ENCODE measurements around the gene PIK3C2A.

PIK3C2A gene

GRCh38 chr11:17217401-17217800, 9.6 kb upstream of the PIK3C2A start:
- TF ChIP-seq EZH2 (IDR thresholded peaks at IDR 0.05; ENCODE audit: borderline replicate concordance, low read length) (no peak), CTCF (IDR thresholded peaks at IDR 0.05; ENCODE audit: low read length) (no peak)
- H3K9me2 ChIP-seq (ENCODE audit: low read depth, low read length): no peaks in the 10 kb centered on the region
- H3K4me2 ChIP-seq (ENCODE audit: low read length): no peak overlapping the region
- H3K4me1 ChIP-seq (ENCODE audit: insufficient read depth, low read length, severe bottlenecking): no peaks in the 10 kb centered on the region
- no peaks in the 10 kb centered on the region for H3F3A ChIP-seq (ENCODE audit: insufficient read depth, low read length)
- H3K4me3 ChIP-seq (ENCODE audit: low read depth, low read length, poor library complexity, severe bottlenecking): no peak overlapping the region
- no peak overlapping the region for H3K9ac ChIP-seq (ENCODE audit: low read length)
- H3K27me3 ChIP-seq (ENCODE audit: insufficient read depth, low read length): no peaks in the 10 kb centered on the region
- H3K27ac ChIP-seq (ENCODE audit: low read depth, low read length, poor library complexity, severe bottlenecking): no peak overlapping the region
- peaks cover 13% of the 10 kb centered on the region for H3K36me3 ChIP-seq (ENCODE audit: insufficient read depth, low read length)
- H4K20me1 ChIP-seq (ENCODE audit: insufficient read depth, low read length): no peaks in the 10 kb centered on the region
- peaks cover 7% of the 10 kb centered on the region for H3K9me3 ChIP-seq (ENCODE audit: low read length)
- no peaks in the 10 kb centered on the region for H3K79me2 ChIP-seq (ENCODE audit: insufficient read depth, low read length)
- no peak overlapping the region for H2AFZ ChIP-seq (ENCODE audit: low read length)

GRCh38 chr11:17214338-17214737, 6.6 kb upstream of the PIK3C2A start:
- H3K9me2 ChIP-seq (ENCODE audit: low read depth, low read length): no peaks in the 10 kb centered on the region
- TF ChIP-seq CTCF (IDR thresholded peaks at IDR 0.05; ENCODE audit: low read length) (no peak), EZH2 (IDR thresholded peaks at IDR 0.05; ENCODE audit: borderline replicate concordance, low read length) (no peak)
- H3K79me2 ChIP-seq (ENCODE audit: insufficient read depth, low read length): no peaks in the 10 kb centered on the region
- H3K36me3 ChIP-seq (ENCODE audit: insufficient read depth, low read length): peaks cover 13% of the 10 kb centered on the region
- H3K4me2 ChIP-seq (ENCODE audit: low read length): no peak overlapping the region
- H3K4me3 ChIP-seq (ENCODE audit: low read depth, low read length, poor library complexity, severe bottlenecking): no peak overlapping the region
- peaks cover 6% of the 10 kb centered on the region for H3K4me1 ChIP-seq (ENCODE audit: insufficient read depth, low read length, severe bottlenecking)
- no peaks in the 10 kb centered on the region for H3F3A ChIP-seq (ENCODE audit: insufficient read depth, low read length)
- peaks cover 7% of the 10 kb centered on the region for H3K9me3 ChIP-seq (ENCODE audit: low read length)
- H3K27ac ChIP-seq (ENCODE audit: low read depth, low read length, poor library complexity, severe bottlenecking): no peak overlapping the region
- no peak overlapping the region for H2AFZ ChIP-seq (ENCODE audit: low read length)
- H3K27me3 ChIP-seq (ENCODE audit: insufficient read depth, low read length): no peaks in the 10 kb centered on the region
- no peaks in the 10 kb centered on the region for H4K20me1 ChIP-seq (ENCODE audit: insufficient read depth, low read length)
- H3K9ac ChIP-seq (ENCODE audit: low read length): no peak overlapping the region

- H3K27ac ChIP-seq (ENCODE audit: low read depth, low read length, poor library complexity, severe bottlenecking): no peak overlapping the region
- H3K9me3 ChIP-seq (ENCODE audit: low read length): peaks cover 7% of the 10 kb centered on the region
- no peaks in the 10 kb centered on the region for H3K27me3 ChIP-seq (ENCODE audit: insufficient read depth, low read length)
- peaks cover 13% of the 10 kb centered on the region for H3K79me2 ChIP-seq (ENCODE audit: insufficient read depth, low read length)
- H2AFZ ChIP-seq (ENCODE audit: low read length): no peak overlapping the region
- H3K9me2 ChIP-seq (ENCODE audit: low read depth, low read length): no peaks in the 10 kb centered on the region
- H3F3A ChIP-seq (ENCODE audit: insufficient read depth, low read length): no peaks in the 10 kb centered on the region
- H3K4me3 ChIP-seq (ENCODE audit: low read depth, low read length, poor library complexity, severe bottlenecking): no peak overlapping the region
- H3K36me3 ChIP-seq (ENCODE audit: insufficient read depth, low read length): peaks cover 13% of the 10 kb centered on the region
- no peak overlapping the region for H3K9ac ChIP-seq (ENCODE audit: low read length)
- H3K4me1 ChIP-seq (ENCODE audit: insufficient read depth, low read length, severe bottlenecking): peaks cover 23% of the 10 kb centered on the region
- TF ChIP-seq CTCF (IDR thresholded peaks at IDR 0.05; ENCODE audit: low read length): no peak
- no peak overlapping the region for H3K4me2 ChIP-seq (ENCODE audit: low read length)
- no peaks in the 10 kb centered on the region for H4K20me1 ChIP-seq (ENCODE audit: insufficient read depth, low read length)
These were observed 3.5 kb upstream of the PIK3C2A start for GRCh38 chr11:17211286-17211685.

Data from OCI-LY1 (cell line).